COLO668 (cell line): ENCODE measurements around the gene CHRNA10.

Source experiments
- DNase-seq: peaks from one replicate; lab custom pipeline; 2025; ENCODE audit not compliant: unreplicated experiment; lab: John Stamatoyannopoulos, UW

Gene CHRNA10

GRCh38 chr11:3635641-3636375, 35.4 kb downstream of the CHRNA10 start:
- no peak for DNase-seq

GRCh38 chr11:3632070-3632660, 39.0 kb downstream of the CHRNA10 start:
- no peak for DNase-seq

- DNase-seq: no peak
Observed at GRCh38 chr11:3631331-3631730, 39.9 kb downstream of the CHRNA10 start.

- DNase-seq: no peak
Observed at GRCh38 chr11:3627291-3627690, 43.9 kb downstream of the CHRNA10 start.

- DNase-seq: no peak
Observed at GRCh38 chr11:3626250-3626960, 44.8 kb downstream of the CHRNA10 start.

GRCh38 chr11:3623767-3624458, 47.3 kb downstream of the CHRNA10 start:
- no peak for DNase-seq

GRCh38 chr11:3623121-3623520, 48.1 kb downstream of the CHRNA10 start:
- no peak for DNase-seq

GRCh38 chr11:3622521-3622920, 48.7 kb downstream of the CHRNA10 start:
- no peak for DNase-seq

- DNase-seq: no peak
Observed at GRCh38 chr11:3617990-3618389, 53.2 kb downstream of the CHRNA10 start.

- peak; percentile 44 for DNase-seq
Observed at GRCh38 chr11:3616721-3617460, 54.3 kb downstream of the CHRNA10 start.

GRCh38 chr11:3615998-3616397, 55.2 kb downstream of the CHRNA10 start:
- DNase-seq: peak; percentile 10
